H1 (cell line): ENCODE measurements around the gene GHRH.

Experiments used
- ASH2L ChIP-seq: fragments of 200-600, 300-600 bp; sonication (generic); IDR thresholded peaks from one replicate; pipeline ENCODE4 v1.7.1; 2017; ENCODE audit warnings: low read length
- BCL11A ChIP-seq, 2 experiments: IDR thresholded peaks; one replicate each; pipeline ENCODE4 v1.6.1; 2011; ENCODE audit warnings: low read depth in 2 of 2, low read length in 2 of 2, mild to moderate bottlenecking in 2 of 2
- CREB1 ChIP-seq: IDR thresholded peaks from 2 replicates; pipeline ENCODE4 v1.6.1; 2012; ENCODE audit warnings: inconsistent platforms
- CTCF ChIP-seq, 3 experiments: IDR thresholded peaks; 1 replicate in 2 of 3; 2 replicates in 1 of 3; pipeline versions ENCODE4 v1.5.1 to v1.6.1; 2011; ENCODE audit warnings: low read length in 3 of 3, mild to moderate bottlenecking in 3 of 3, inconsistent platforms in 2 of 3, low read depth in 1 of 3, moderate library complexity in 1 of 3; ENCODE audit not compliant: insufficient read depth in 1 of 3; ENCODE audit errors: control extremely low read depth in 1 of 3
- EZH2 ChIP-seq: fragments of 200-600 bp; sonication (generic); IDR thresholded peaks from 2 replicates; pipeline ENCODE4 v1.7.1; 2012; ENCODE audit warnings: low read depth, mild to moderate bottlenecking, moderate library complexity, low read length, inconsistent platforms; ENCODE audit not compliant: severe bottlenecking
- SP1 ChIP-seq: IDR thresholded peaks from 2 replicates; pipeline ENCODE4 v1.6.1; 2011; ENCODE audit warnings: low read depth, low read length
- YY1 ChIP-seq: IDR thresholded peaks from 2 replicates; pipeline ENCODE4 v1.6.1; 2011; ENCODE audit warnings: low read depth, mild to moderate bottlenecking, low read length

DNA sequence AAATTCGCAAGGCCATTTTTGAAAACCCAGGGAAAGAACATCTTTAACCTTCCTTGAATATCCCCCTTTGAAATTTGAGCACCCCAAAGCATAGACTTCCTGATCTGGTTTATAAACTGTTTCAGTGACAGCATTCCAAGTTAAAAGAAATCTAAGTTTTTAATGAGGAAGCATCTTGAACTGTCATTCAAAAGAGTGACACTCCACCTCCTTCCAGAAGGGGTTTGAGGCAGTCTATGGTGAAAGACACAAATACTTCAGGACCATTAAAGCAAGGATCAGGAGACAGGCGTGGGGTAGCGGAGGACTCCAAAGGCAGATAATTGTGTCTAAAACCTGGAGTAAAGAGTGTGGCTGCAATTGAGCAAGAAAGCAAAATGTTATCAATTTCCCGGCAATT lies 691 bp downstream of the GHRH start:
- no peak for TF ChIP-seq YY1
- TF ChIP-seq CREB1, result no peak
- no peak for TF ChIP-seq ASH2L
- no peak for TF ChIP-seq EZH2
- TF ChIP-seq SP1, result no peak
- no peak for TF ChIP-seq CTCF (IDR thresholded peaks at IDR 0.05; ENCODE audit: control extremely low read depth in 1 of 3, insufficient read depth in 1 of 3, low read depth in 1 of 3, low read length in 3 of 3)
- TF ChIP-seq BCL11A (IDR thresholded peaks at IDR 0.05; ENCODE audit: low read depth in 2 of 2, low read length in 2 of 2), result no peak
